Measurements from ENCODE around the gene TTLL11.

DNA sequence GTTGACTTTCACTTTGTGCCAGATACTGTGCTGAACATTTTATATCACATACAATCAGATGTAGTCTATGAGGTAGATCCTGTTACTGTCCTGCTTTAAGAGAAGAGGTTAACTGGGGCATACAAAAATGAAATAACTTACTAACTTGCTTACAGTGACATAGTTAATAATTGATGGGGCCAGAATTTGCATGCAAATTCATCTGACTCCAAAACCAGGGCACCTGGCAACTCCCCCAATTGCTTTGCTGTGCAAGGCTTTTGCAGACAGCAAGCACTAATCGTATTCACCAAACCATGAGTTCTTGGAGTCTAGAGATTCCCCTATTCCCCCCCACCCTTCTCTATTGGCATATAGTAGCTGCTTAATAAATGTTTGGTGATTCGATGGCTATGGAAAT is 155.9 kb downstream of the TTLL11 start:
- TF ChIP-seq, protein P1, sequence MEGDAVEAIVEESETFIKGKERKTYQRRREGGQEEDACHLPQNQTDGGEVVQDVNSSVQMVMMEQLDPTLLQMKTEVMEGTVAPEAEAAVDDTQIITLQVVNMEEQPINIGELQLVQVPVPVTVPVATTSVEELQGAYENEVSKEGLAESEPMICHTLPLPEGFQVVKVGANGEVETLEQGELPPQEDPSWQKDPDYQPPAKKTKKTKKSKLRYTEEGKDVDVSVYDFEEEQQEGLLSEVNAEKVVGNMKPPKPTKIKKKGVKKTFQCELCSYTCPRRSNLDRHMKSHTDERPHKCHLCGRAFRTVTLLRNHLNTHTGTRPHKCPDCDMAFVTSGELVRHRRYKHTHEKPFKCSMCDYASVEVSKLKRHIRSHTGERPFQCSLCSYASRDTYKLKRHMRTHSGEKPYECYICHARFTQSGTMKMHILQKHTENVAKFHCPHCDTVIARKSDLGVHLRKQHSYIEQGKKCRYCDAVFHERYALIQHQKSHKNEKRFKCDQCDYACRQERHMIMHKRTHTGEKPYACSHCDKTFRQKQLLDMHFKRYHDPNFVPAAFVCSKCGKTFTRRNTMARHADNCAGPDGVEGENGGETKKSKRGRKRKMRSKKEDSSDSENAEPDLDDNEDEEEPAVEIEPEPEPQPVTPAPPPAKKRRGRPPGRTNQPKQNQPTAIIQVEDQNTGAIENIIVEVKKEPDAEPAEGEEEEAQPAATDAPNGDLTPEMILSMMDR (IDR thresholded peaks at IDR 0.05) = no peak
- TF ChIP-seq POLR2A (IDR thresholded peaks at IDR 0.05) = no peak

Measured in uterus (tissue), 2 donors.